Stimulated activated CD8-positive, alpha-beta memory T cell treated with anti-CD3 and anti-CD28 coated beads, Interleukin-4, amount 100 ng/mL, for 24 hours (primary cell): ENCODE measurements around the gene ZFPL1.
A peak's percentile ranks its signal among the peaks of the same experiment; 100 is the strongest.

ENCODE experiments used
- DNase-seq: peaks from one replicate; pipeline ENCODE4 v3.0.0-alpha.2; 2020; ENCODE audit warnings: low read depth

The ZFPL1 gene

DNA sequence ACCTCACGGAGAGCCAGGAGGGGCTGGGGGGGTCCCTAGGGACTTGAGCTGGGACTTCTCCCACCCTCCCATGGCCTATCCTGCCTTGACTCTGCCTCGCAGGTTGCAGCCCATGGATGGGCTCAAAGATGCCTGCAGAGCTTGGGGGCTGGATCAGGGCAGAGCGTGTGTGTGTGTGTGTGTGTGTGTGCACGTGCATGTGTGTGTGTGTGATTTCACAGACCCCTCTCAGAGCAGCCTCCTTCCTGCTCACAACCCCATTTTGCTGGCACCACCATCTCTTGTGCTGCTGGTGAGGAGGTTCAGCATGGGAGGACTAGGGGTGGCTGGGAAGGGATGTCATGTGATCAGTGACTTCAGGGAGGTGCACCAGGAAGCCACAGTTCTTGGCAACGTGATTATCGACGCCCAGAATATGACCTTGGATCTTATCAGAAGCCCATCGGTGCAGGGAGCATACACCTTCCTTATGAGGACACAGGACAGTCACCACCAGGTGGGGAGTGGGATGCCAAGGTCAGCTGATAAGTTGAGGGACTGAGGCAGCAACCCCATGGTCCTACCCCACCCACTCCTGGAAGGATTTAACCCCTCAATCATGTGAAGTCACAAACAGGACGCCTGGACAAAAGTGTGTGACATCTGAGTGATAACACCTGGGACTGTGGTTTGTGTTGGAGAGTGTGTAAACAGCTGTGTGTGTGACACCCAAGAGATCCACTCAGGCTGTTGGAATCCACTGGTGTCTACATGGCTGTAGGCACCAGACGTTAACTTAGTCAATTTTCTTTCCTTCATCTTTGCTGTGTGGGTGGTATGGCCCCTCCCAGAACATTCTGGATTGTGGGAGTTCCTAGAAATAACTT lies 23.8 kb upstream of the ZFPL1 start:
- DNase-seq = no peak

DNA sequence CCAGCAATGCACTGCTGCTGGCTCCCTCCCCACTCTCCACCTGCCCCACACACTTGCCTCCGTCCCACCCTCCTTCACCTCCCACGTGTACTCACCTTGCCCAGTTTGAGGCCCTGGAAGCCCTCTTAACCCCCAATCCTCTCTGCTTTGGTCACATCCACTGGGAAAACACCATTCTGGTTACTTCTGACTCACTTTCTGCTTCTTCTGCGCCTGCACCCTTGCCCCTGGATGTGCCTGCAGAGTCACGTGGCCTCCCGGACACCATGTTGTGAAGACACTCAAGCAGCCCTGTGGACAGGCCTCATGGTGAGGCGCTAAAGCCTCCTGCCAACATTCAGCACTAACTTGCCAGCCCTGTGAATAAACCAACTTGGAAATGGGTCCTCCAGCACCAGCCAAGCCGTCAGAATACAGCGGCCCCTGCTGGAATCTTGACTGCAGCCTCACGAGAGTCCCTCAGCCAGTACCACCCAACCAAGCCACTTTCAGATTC lies 23.1 kb upstream of the ZFPL1 start:
- no peak for DNase-seq

DNA sequence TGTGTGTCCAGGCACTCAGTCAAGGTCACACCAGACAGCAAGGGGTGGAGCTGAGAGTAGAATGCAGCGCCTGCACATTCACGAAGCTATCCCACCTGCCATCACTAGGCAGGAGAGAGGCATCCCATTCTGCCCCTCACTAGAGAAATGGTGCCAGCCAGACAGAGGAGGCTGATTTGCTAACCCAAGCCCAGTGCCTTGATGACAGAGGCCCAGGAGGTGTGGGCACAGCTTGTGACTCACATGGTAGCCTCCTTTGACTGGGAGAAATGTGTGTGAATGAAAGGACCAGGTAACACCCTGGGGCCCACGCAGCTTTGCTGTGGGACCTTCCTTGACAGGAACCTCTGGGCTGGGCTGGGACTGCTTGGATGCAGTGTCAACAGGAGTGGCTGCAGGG lies 20.5 kb upstream of the ZFPL1 start:
- DNase-seq = no peak

DNA sequence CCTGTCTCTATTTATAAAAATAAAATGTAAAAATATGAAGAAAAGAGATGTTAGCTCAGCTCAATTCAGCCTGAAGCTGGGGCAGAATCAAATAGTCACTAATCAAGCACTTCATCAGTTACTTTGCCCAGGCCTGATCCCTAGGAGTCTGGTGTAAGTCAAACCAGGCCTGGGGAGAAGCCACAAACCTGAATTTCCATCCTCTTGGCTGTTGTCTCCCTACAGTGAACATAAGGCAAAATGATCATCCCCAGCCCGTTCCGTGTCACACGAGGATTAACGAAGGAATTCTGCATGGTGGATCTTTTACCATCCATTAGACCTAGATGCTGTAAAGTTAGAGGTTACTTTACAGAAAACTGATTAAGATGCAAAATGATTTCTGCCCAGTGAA lies 19.2 kb upstream of the ZFPL1 start:
- DNase-seq = no peak

DNA sequence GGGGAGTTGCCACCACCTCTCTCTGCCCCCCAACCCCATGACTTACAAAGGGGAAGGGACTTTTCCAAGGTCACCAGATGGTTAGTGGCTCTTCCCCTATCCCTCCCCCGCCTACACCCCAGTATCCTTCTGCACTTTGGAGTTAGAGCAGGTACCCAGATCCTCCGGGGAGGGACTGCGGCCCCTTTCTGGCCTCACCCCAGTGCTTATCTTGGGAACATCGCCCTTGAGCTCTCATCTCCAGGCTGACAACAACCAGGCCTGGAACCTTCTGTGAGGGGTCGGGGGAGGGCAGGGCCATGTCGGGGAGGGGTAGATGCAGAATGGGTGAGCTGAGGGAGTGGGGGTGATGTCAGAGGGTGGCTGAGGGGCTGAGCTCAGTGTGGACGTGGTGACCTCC lies 18.2 kb upstream of the ZFPL1 start:
- no peak for DNase-seq

DNA sequence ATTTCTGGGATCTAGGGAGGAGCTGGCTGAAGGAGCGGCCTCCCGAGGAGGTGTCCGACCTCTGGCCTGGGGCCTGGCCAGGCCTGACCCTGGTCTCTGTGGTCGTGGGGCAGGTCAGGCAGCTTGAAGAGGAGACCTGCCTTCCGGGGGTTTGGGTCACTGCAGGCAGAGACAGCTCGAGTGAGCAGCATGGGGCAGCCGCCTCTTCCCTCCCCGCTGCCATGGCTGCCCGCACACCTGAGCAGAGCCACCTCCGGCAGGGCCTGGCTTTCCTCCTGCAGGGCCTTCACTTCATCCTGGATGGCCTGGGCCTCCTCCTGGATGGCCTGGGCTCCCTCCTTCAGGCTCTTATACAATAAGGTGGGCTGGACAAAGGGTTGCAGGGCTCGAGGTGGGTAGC lies 17.7 kb upstream of the ZFPL1 start:
- no peak for DNase-seq

DNA sequence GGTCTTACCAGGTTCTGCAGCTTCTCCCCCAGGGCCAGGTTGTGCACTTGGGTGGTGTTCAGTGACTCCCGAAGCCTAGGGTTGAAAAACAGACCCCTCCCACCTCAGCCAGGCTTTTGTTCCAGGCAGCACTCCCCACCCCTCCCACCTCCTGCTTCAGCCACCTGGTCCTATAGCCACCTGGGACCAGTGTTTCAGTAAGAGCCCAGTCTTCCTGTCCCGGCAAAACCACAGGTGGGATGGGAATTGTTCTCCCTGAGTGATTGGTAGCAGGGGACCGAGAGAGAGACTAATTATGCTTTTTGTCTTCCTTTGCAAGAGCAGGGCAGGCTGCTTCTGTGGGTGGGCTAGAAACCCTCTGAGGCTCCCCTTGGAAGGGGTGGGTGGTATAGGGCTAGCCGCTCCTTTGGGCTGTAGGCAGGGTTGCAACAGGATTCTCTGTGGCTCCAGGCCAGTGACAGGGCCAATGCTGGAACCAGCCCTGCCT lies 17.2 kb upstream of the ZFPL1 start:
- DNase-seq = no peak

DNA sequence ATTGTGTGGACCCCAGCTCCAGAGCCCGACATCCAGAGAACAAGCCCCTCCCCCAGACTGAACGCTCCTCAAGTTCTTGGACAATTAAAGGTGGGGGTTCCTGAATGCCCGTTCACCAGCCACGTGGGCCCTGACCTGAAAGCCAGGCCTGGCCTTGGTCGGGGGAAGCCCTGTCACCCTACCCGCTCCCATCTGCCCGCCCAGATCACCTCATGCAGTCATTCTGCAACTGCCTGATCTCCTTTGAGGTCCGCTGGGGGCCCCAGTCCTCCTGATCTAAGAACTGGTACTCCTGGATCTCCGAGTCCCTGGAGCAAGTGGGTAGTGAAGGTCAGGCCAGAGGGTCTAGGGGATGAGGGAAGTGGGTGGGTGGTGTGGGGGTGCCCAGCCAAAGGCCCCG lies 16.6 kb upstream of the ZFPL1 start:
- no peak for DNase-seq

DNA sequence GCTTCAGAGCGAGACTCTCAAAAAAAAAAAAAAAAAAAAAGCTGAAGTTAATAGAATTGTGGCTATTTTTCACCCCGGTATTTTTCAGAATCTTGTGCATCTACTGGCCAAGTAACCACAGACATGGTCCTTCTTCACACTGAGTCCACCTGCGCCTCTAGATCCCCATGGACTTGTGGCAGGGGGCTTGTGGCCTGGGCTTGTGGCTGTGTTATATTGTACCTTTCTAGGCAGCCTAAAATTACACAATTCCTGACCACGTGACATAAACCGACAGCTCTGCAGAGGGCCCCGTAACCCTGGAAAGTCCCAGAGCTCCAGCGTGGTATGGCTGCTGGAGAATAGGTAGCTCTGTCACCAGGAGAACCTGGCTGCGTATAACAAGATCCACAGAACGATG lies 14.8 kb upstream of the ZFPL1 start:
- DNase-seq = no peak

DNA sequence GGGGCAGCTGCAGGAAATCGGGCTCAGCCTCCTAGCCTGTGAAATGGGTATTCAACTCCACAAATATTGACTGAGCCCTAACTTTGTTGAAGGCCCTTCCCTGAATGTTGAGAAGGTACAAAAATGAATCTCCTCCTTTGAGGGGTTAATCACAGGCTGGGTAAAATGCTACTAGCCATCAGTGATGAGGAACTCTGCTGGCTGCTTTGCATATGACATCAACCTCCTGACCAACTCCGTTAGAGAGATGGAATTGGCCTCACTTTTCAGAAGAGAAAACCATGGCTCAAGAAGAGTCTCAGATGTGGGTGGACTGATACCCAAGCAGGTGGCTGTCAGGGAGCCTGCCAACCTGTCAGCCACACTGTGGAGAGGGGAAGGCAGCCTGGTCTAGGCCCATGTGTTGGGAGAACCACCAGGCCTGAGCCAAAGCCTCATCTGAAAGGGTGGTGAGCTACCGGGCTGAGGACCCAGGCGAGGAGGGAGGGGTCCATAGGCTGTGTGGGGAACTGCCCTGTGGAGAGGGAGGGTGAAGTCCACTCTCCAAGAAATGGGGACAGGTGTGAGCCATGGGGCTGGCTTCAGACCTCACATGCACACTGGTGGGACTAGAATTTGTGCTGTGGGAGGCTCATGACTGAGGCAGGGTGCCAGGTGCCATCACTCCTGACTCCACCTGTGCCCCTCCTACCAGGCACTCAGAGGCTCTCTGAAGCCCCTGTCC lies 12.0 kb upstream of the ZFPL1 start:
- DNase-seq = no peak

DNA sequence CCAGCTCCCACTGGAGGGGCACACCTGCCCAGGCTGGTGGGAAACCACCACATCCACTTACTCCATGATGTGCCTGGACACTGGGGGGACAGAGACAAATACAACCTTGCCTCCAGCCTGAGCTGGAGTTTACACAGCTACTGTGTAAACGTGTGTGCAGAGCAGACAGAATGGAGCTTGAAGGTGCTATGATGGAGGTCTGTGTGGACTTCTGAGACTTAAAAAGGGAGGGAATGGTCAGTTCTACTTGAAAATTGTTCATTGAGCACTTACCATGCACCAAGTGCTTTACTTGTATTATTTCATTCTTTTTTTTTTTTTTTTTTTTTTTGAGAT lies 11.4 kb upstream of the ZFPL1 start:
- no peak for DNase-seq

DNA sequence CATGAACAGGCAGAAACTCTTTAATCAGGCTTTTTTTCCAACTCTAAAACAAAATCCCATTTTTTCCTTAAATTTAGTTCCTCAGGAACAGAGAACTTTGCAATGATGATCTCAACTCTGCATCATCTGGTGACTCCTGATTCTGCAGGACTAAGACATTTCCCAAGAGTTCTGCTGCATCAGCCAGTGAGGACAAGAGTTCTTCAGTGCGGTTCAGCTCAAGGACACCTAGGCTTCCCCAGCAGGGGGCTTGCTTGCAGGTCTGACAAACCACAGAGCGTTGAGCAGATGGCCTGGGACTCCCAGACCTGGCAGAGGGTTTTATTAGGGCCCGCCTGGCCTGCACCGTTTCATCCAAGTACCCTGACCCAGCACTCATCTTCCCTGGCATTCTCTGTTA lies 6.6 kb upstream of the ZFPL1 start:
- DNase-seq = no peak

DNA sequence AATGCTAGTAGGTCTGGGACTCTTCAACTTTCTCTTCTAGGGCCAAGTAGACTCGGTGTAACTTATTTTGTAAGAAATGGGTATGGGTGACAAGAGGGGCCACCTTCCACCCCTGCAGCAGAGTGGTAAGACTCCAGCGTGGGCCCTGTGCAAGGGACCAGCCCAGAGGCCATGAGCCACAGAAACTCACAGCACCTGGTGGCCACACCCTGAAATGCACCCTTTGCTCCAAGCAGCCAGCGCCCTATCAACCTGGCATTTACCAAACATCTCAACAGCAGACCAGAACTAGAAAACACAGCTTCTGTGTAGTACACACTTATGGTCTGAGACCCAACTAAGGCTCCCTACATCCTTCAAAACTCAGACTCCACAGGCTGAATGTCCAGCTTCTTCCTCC lies 5.9 kb upstream of the ZFPL1 start:
- DNase-seq = peak; percentile 46

DNA sequence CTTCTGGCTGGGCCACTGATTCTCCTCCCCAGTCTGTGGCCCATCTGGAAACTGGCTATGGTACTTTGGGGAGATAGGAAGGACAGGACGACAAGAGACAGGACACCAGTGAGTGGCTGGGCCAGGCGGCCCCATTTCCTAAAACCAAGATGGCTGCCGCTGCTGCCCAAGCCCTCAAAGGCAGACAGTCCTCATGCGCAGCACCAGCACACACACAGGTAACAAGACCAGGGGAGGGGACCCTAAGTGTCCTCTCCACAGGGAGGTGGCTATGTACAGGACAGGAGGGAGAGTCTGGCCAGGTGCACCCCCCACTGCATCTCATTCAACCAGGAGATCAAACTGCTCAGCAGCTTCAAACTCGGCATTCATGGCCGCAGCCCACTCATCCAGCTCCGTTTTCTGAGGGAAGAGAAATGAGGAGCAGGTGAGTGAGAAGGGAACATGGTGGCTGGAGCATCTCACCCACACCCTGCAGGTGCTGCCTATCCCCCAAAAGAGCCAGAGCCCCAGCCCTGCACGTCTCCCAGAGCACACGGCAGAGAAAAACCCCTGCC lies 5.2 kb upstream of the ZFPL1 start:
- no peak for DNase-seq

DNA sequence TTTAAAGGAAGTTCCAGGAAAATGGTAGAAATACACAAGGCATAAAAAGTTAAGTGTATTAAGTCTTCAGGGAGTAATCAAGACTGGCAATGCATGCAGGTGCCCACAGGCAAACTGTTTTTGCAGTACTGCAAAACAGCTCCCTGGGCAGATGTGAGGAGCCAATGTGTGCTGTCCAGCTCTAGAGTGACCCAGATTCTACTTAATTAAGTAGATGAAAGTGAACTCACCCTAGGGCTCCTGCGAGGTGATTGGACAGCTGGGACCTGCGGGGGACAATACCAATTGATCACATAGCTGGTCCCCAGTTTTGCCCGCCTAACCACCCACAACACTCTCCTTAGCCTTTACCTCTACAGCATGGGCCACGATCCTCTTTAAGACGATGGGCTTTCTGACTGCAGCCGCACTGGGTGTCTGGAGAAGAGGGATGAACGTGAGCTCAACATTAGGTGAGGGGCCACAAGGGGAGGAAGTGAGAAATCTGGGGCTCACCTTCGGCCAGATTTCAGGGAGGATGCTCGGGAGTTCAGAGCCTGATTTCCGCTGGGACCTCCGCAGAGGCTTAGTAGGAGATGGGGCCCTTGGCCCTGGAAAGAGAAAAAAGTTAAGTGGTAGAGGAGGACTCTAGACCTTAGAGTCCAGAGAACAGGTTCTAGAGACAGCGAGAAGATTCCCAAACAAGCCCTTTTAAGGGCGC lies 738 bp upstream of the ZFPL1 start:
- no peak for DNase-seq

DNA sequence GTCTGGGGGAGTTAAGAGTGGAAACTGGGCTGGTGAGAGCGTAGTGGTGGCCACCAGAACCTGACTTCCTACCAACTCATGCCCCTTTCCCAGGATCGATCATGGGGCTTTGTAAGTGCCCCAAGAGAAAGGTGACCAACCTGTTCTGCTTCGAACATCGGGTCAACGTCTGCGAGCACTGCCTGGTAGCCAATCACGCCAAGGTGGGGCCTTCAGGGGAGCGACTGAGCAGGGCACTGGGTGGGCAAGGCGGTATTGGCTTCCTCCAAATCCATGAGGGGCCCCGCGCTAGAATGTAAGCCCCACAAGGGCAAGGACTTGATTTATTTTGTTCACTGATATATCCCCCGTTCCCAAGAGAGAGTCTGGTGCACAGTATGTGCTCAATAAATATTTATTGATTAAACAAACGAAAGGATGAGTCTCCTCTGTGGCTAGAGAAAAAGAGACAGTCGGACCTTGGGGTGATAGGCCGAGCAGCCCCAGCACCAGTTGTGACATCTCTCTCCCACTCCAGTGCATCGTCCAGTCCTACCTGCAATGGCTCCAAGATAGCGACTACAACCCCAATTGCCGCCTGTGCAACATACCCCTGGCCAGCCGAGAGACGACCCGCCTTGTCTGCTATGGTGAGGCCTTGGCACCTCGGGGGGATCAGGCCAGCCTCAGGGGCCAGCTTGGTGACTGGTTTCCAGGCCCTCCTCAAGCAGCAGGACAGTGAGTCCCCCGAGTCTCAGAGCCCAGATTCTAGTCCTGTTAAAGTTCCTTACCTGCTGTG lies 765 bp downstream of the ZFPL1 start:
- DNase-seq = no peak

DNA sequence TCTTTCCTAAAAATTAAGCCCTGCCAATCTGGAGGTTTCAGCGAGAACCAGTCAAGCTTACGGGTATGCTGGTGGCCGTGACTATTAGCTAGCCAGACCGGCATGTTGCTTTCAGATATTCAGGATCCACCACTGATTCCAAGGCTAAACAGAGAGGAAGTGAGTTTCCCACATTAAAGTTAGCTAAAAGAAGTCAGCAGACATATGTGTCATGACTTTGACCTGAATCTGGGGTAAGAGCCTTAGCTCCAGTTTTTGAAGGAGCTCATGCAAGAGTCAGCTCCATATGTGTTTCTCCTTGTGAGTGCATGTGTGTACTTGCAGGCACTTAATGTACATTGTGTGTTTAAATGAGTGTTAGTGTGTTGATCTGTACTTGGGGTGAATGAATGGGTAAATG lies 1.4 kb downstream of the ZFPL1 start:
- no peak for DNase-seq

DNA sequence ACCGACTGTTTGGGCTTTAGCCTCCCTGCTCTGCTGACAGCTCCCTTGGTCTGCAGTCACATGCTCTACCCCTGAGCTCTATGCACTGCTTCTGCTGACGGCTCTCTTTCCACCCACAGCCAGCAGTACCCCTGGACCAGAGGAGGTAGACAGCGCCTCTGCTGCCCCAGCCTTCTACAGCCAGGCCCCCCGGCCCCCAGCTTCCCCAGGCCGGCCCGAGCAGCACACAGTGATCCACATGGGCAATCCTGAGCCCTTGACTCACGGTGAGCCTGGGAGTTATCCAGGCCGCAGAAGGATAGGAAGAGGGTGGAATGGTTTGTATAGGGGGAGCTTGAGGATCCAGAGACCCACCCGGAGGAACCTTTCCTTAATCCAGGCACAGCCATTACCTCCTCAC lies 2.8 kb downstream of the ZFPL1 start:
- DNase-seq = no peak

DNA sequence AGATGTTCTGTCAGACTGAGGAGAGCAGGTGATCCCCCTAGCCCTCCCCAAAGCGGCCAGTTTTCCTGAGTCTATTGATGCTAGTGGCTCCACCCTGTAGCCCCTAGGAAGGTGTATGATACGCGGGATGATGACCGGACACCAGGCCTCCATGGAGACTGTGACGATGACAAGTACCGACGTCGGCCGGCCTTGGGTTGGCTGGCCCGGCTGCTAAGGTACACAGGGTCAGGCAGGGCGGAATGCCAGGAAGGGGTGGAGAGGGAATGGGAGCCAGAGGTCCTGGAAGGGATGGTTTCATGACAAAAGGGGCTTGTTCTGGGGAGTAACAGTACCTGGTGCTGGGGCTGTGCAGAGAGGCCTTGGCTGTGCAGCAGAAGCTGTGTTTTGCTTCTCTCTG lies 3.2 kb downstream of the ZFPL1 start:
- no peak for DNase-seq

DNA sequence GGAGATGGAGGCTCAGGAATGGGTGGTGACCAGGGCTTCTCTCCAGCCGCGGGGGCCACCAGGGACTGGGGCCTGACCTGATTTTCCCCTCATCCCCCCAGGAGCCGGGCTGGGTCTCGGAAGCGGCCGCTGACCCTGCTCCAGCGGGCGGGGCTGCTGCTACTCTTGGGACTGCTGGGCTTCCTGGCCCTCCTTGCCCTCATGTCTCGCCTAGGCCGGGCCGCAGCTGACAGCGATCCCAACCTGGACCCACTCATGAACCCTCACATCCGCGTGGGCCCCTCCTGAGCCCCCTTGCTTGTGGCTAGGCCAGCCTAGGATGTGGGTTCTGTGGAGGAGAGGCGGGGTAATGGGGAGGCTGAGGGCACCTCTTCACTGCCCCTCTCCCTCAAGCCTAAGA lies 3.8 kb downstream of the ZFPL1 start:
- DNase-seq = no peak

DNA sequence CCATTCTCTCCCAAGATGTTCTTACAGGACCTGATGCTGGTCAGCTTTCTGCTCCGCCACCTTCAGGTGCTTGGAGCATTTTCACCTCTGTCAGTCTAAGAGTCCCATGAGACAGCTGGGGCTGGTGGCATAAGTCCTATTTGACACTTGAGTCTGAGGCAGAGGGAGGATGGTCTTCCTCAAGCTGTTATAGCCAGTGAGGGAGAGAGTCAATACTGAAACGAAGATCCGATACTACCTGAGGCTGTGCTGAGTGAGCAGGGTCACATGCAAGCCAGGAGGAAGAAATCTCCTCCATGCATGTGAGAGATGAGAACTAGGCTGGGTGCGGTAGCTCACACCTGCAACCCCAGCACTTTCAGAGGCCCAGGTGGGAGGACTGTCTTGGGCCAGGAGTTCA lies 5.6 kb downstream of the ZFPL1 start:
- DNase-seq = no peak

DNA sequence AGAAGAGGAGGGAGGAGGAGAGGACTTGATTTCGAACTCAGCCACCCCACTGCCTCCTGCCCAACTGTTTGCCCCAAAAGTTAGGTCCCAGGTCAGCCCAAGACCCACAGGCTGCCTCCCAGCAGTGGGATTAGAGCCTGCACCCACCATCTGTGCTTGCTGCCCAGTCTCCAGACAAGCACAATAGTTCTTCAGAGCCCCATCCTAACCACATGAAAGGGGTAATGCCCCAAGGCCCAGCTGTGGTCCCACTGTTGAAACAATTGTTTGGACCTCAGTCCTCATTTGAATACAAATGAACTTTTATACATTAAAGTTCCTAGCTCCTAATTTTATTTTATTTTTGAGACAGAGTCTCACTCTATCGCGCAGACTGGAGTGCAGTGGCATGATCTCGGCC lies 6.6 kb downstream of the ZFPL1 start:
- DNase-seq = no peak
